Measurements from ENCODE around the gene PDCD7.

DNA sequence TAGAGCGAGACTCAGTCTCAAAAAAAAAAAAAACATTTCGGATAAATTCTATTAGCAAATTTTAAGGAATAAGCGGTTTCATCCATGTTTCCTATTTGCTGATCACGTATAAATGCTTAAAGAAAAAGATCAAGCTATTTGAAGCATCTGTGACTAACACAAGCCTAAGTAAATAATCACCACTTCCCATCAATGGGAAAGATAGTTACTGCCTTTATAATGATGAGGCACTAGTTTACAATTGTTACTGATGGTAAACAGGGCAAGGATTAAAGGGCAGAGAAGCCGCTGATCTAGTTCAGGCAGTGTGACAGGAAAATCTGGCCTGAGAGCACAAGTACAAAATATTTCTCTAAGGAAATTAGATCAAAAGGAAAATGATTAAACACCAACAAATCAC, 37.8 kb upstream of the PDCD7 start:
- TF ChIP-seq CTCF (IDR thresholded peaks at IDR 0.05; ENCODE audit: insufficient read depth, low read depth, low read length) (no peak), EZH2 (IDR thresholded peaks at IDR 0.05; ENCODE audit: insufficient read depth, low read length) (no peak)

Measured in astrocyte (in vitro differentiated cells and primary cell).